Mononuclear cell (primary cell): Measurements from ENCODE around the gene OMP. TPM values are rescaled to one million over a fixed set of nuclear protein-coding genes. Genes with fewer than 3 reads are reported as not detected.
"Not testable (repeated sequence)": the region's sequence is repeated elsewhere in the genome, so short reads cannot be mapped to it uniquely, and the experiment has no call there.

Experiments
- H3K27me3 ChIP-seq: 2 replicates; pipeline ENCODE4 v1.6.0; 2011; ENCODE audit warnings: low read length, control low read depth; ENCODE audit not compliant: insufficient read depth
- H3K4me1 ChIP-seq: 2 replicates; pipeline ENCODE4 v1.5.1; 2011; ENCODE audit warnings: mild to moderate bottlenecking, low read length, control low read depth; ENCODE audit not compliant: insufficient read depth
- H3K4me3 ChIP-seq: 2 replicates; pipeline ENCODE4 v1.5.1; 2011; ENCODE audit warnings: mild to moderate bottlenecking, low read length, moderate library complexity
- H3K9me3 ChIP-seq: 2 replicates; pipeline ENCODE4 v1.5.1; 2011; ENCODE audit warnings: low read depth, mild to moderate bottlenecking, control low read depth, low read length
- total RNA-seq: library from RNA; depleted of rRNA; stranded (reverse); fragments of >200 nt; gene quantifications from one replicate; pipeline ENCODE4 v1.2.3, GENCODE V29; 2012

Gene OMP
- total RNA-seq, 1 donor = not detected

- Histone ChIP-seq H3K27me3 (no peaks in the 10 kb centered on the region), H3K4me3 (no peak overlapping the region), H3K9me3 (no peaks in the 10 kb centered on the region), H3K4me1 (peaks cover under 1% of the 10 kb centered on the region)
Observed at GRCh38 chr11:77088236-77089003, 14.2 kb upstream of the OMP start.

GRCh38 chr11:77089004-77089545 lies 13.6 kb upstream of the OMP start:
- Histone ChIP-seq H3K27me3 (no peaks in the 10 kb centered on the region), H3K9me3 (no peaks in the 10 kb centered on the region), H3K4me1 (no peaks in the 10 kb centered on the region), H3K4me3 (no peak overlapping the region)

- Histone ChIP-seq H3K9me3 (no peaks in the 10 kb centered on the region), H3K4me3 (no peak overlapping the region), H3K4me1 (no peaks in the 10 kb centered on the region), H3K27me3 (no peaks in the 10 kb centered on the region)
Observed at GRCh38 chr11:77090046-77090372, 12.6 kb upstream of the OMP start.

- H3K4me3 ChIP-seq = no peak overlapping the region
- no peaks in the 10 kb centered on the region for H3K4me1 ChIP-seq
- no peaks in the 10 kb centered on the region for H3K9me3 ChIP-seq
- no peaks in the 10 kb centered on the region for H3K27me3 ChIP-seq
Observed at GRCh38 chr11:77090373-77091111, 12.1 kb upstream of the OMP start.

- Histone ChIP-seq H3K4me3 (no peak overlapping the region), H3K9me3 (no peaks in the 10 kb centered on the region), H3K27me3 (no peaks in the 10 kb centered on the region), H3K4me1 (no peaks in the 10 kb centered on the region)
Observed at GRCh38 chr11:77091146-77091940, 11.3 kb upstream of the OMP start.

GRCh38 chr11:77092382-77092781 lies 10.3 kb upstream of the OMP start:
- no peaks in the 10 kb centered on the region for H3K4me1 ChIP-seq
- no peak overlapping the region for H3K4me3 ChIP-seq
- H3K9me3 ChIP-seq = no peaks in the 10 kb centered on the region
- no peaks in the 10 kb centered on the region for H3K27me3 ChIP-seq

- Histone ChIP-seq H3K4me3 (no peak overlapping the region), H3K4me1 (no peaks in the 10 kb centered on the region), H3K9me3 (no peaks in the 10 kb centered on the region), H3K27me3 (no peaks in the 10 kb centered on the region)
Observed at GRCh38 chr11:77093056-77093891, 9.4 kb upstream of the OMP start.

- no peaks in the 10 kb centered on the region for H3K4me1 ChIP-seq
- H3K27me3 ChIP-seq = no peaks in the 10 kb centered on the region
- no peak overlapping the region for H3K4me3 ChIP-seq
- no peaks in the 10 kb centered on the region for H3K9me3 ChIP-seq
Observed at GRCh38 chr11:77093987-77094840, 8.4 kb upstream of the OMP start.

- no peaks in the 10 kb centered on the region for H3K4me1 ChIP-seq
- no peaks in the 10 kb centered on the region for H3K27me3 ChIP-seq
- H3K4me3 ChIP-seq = no peak overlapping the region
- H3K9me3 ChIP-seq = no peaks in the 10 kb centered on the region
Observed at GRCh38 chr11:77094841-77095365, 7.7 kb upstream of the OMP start.

- H3K4me1 ChIP-seq = no peaks in the 10 kb centered on the region
- no peaks in the 10 kb centered on the region for H3K27me3 ChIP-seq
- no peak overlapping the region for H3K4me3 ChIP-seq
- no peaks in the 10 kb centered on the region for H3K9me3 ChIP-seq
Observed at GRCh38 chr11:77095551-77096490, 6.8 kb upstream of the OMP start.

- Histone ChIP-seq H3K4me1 (no peaks in the 10 kb centered on the region), H3K9me3 (no peaks in the 10 kb centered on the region), H3K4me3 (no peak overlapping the region), H3K27me3 (no peaks in the 10 kb centered on the region)
Observed at GRCh38 chr11:77096591-77097019, 6.0 kb upstream of the OMP start.

GRCh38 chr11:77097180-77097579 lies 5.5 kb upstream of the OMP start:
- H3K4me3 ChIP-seq, H3K9me3 ChIP-seq, H3K27me3 ChIP-seq, H3K4me1 ChIP-seq: not testable (repeated sequence)
